Measurements from ENCODE around the gene PSMA3. TPM values are rescaled to one million over a fixed set of nuclear protein-coding genes. Genes with fewer than 3 reads are reported as not detected.
A peak's percentile ranks its signal among the peaks of the same experiment; 100 is the strongest.

The PSMA3 gene
- total RNA-seq, 2 experiments from 2014 or later, result 189 to 203 TPM

- Mint-ChIP-seq H3K9me3 (no peaks in the 10 kb centered on the region), H3K27ac (peak overlapping the region; percentile 45), H3K4me1 (peaks cover 50% of the 10 kb centered on the region), H3K4me3 (no peak overlapping the region), H3K27me3 (no peaks in the 10 kb centered on the region), H3K36me3 (peaks cover 41% of the 10 kb centered on the region)
- POLR2A ChIA-PET, result interaction anchor here (0.7 kb wide), 2 partner anchors 13 to 165 kb away, joined by 3 read pairs; no protein-coding TSS in a partner anchor
- DNase-seq (no peak), ATAC-seq (ENCODE audit: low read depth) (no peak)
Measured at GRCh38 chr14:58278177-58278576, 33.5 kb downstream of the PSMA3 start.

GRCh38 chr14:58280954-58281787, 36.5 kb downstream of the PSMA3 start:
- Mint-ChIP-seq H3K36me3 (peaks cover 46% of the 10 kb centered on the region), H3K4me3 (peak overlapping the region; percentile 75), H3K9me3 (no peaks in the 10 kb centered on the region), H3K27me3 (no peaks in the 10 kb centered on the region), H3K27ac (peak overlapping the region; percentile 91), H3K4me1 (peaks cover 40% of the 10 kb centered on the region)
- DNase-seq (no peak), ATAC-seq (ENCODE audit: low read depth) (peak; percentile 84)
- POLR2A ChIA-PET, result interaction anchor here (1.1 to 1.4 kb wide), 2 partner anchors 16 to 17 kb away, joined by 3 to 4 read pairs; partner anchors contain the start of gene ARID4A

DNA sequence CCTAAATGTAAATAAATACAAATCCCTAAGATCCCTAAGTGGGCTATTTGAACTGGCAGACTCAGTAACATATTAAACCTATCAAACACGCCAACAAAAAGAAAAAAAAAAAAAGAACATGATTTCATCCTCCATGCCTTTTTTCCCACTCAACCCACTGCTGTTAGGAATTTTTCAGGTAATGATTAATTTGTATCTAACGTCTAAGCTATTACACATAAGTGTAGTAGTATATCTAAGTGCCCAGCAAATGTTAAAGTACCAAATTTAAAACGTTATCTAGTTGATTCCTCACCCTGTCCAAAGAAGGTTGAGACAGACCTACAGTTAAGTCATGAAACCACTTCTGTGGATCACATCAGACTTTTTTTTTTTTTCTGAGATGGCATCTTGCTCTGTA, 37.3 kb downstream of the PSMA3 start:
- ATAC-seq (ENCODE audit: low read depth) (no peak), DNase-seq (no peak)
- H3K9me3 Mint-ChIP-seq, result no peaks in the 10 kb centered on the region
- peak overlapping the region; percentile 75 for H3K4me3 Mint-ChIP-seq
- POLR2A ChIA-PET, result interaction anchor here (1.1 kb wide), 1 partner anchor 16 kb away, joined by 4 read pairs; no protein-coding TSS in a partner anchor
- H3K36me3 Mint-ChIP-seq, result peaks cover 49% of the 10 kb centered on the region
- H3K27ac Mint-ChIP-seq, result peak overlapping the region; percentile 91
- no peaks in the 10 kb centered on the region for H3K27me3 Mint-ChIP-seq
- H3K4me1 Mint-ChIP-seq, result peaks cover 33% of the 10 kb centered on the region

DNA sequence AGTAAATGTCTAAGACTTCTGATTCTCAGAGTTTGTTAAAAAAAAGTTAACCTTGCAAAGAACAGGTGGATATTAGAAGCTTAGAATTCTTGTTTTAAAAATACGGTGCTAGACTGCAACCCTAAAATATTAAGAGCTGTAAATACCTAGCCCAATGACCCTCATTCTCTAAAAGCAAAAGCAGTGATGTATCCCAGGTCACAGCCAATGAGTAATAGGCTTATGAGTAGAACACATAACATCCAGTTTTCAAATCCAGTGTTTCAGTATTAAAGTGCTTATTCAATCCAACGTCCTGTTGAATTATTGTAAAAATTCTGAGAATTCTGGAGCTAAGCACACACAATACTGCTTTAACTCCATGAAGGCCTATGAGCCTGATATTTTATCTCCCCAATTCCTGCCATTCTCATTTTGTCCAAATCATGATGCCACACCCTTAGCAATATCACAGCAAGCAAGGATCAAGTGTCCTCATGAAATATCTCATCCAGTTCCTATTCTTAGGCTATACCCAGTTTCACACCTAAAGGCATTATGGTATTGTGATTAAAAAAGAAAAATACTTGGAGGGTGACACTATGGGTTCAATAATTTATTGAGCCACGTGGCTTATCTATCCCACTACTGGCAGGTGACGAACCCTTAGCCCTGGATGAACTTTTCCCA, 38.4 kb downstream of the PSMA3 start:
- Mint-ChIP-seq H3K4me3 (no peak overlapping the region), H3K36me3 (peaks cover 53% of the 10 kb centered on the region), H3K9me3 (no peaks in the 10 kb centered on the region), H3K4me1 (peaks cover 36% of the 10 kb centered on the region), H3K27me3 (no peaks in the 10 kb centered on the region), H3K27ac (no peak overlapping the region)
- DNase-seq (no peak), ATAC-seq (ENCODE audit: low read depth) (no peak)
- POLR2A ChIA-PET, result interaction anchor here (1.3 kb wide), 1 partner anchor 16 kb away, joined by 3 read pairs; no protein-coding TSS in a partner anchor

DNA sequence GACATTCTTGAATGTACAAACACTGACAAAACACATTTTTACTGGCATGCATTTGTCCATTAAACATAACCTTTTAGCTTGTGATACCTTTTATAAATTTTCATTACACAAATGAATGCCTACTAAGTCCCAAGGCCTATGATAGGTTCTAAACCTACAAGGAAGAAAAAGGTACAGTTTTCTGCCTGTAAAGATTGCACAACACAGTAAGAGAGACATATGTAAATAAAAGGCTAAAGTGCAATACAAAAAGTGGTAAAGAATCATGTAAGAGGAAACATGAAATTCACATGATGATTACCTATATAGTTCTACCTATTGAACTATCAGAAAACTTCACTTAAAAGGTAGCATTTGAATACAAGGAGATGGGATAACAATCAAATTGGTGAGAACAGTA, 39.1 kb downstream of the PSMA3 start:
- Mint-ChIP-seq H3K27ac (no peak overlapping the region), H3K36me3 (peaks cover 58% of the 10 kb centered on the region), H3K9me3 (no peaks in the 10 kb centered on the region), H3K4me3 (no peak overlapping the region), H3K27me3 (no peaks in the 10 kb centered on the region), H3K4me1 (peaks cover 38% of the 10 kb centered on the region)
- POLR2A ChIA-PET, result interaction anchor here (1.3 kb wide), 1 partner anchor 16 kb away, joined by 3 read pairs; no protein-coding TSS in a partner anchor
- no peak for ATAC-seq (ENCODE audit: low read depth)
- no peak for DNase-seq

GRCh38 chr14:58285132-58285531, 40.5 kb downstream of the PSMA3 start:
- no peak for ATAC-seq (ENCODE audit: low read depth)
- Mint-ChIP-seq H3K27me3 (no peaks in the 10 kb centered on the region), H3K4me3 (no peak overlapping the region), H3K4me1 (peaks cover 44% of the 10 kb centered on the region), H3K27ac (peak overlapping the region; percentile 25), H3K9me3 (no peaks in the 10 kb centered on the region), H3K36me3 (peaks cover 61% of the 10 kb centered on the region)
- no peak for DNase-seq
- POLR2A ChIA-PET, result interaction anchor here (1.0 to 1.1 kb wide), 2 partner anchors 9 to 13 kb away, joined by 4 to 5 read pairs; partner anchors contain the start of gene ARID4A

GRCh38 chr14:58287607-58288042, 43.0 kb downstream of the PSMA3 start:
- POLR2A ChIA-PET, result no interaction called here
- ATAC-seq (ENCODE audit: low read depth) (no peak), DNase-seq (no peak)
- no peaks in the 10 kb centered on the region for H3K9me3 Mint-ChIP-seq
- H3K4me3 Mint-ChIP-seq, result no peak overlapping the region
- H3K27me3 Mint-ChIP-seq, result no peaks in the 10 kb centered on the region
- H3K27ac Mint-ChIP-seq, result no peak overlapping the region
- H3K4me1 Mint-ChIP-seq, result peaks cover 29% of the 10 kb centered on the region
- H3K36me3 Mint-ChIP-seq, result peaks cover 58% of the 10 kb centered on the region

GRCh38 chr14:58288106-58288792, 43.6 kb downstream of the PSMA3 start:
- H3K4me1 Mint-ChIP-seq, result peaks cover 31% of the 10 kb centered on the region

GRCh38 chr14:58291646-58292045, 47.0 kb downstream of the PSMA3 start:
- Mint-ChIP-seq H3K36me3 (peaks cover 58% of the 10 kb centered on the region), H3K4me1 (peaks cover 35% of the 10 kb centered on the region), H3K27me3 (no peaks in the 10 kb centered on the region), H3K4me3 (no peak overlapping the region), H3K27ac (no peak overlapping the region), H3K9me3 (no peaks in the 10 kb centered on the region)
- DNase-seq, result no peak
- POLR2A ChIA-PET, result no interaction called here
- ATAC-seq (ENCODE audit: low read depth), result no peak

More at GRCh38 chr14:58288106-58288792, 43.6 kb downstream of the PSMA3 start:
- ATAC-seq (ENCODE audit: low read depth), result no peak
- POLR2A ChIA-PET, result interaction anchor here (1.2 kb wide), 1 partner anchor 9 kb away, joined by 3 read pairs; no protein-coding TSS in a partner anchor
- Mint-ChIP-seq H3K27ac (no peak overlapping the region), H3K36me3 (peaks cover 59% of the 10 kb centered on the region), H3K27me3 (no peaks in the 10 kb centered on the region), H3K9me3 (no peaks in the 10 kb centered on the region), H3K4me3 (no peak overlapping the region)
- no peak for DNase-seq

- Mint-ChIP-seq H3K9me3 (no peaks in the 10 kb centered on the region), H3K27me3 (no peaks in the 10 kb centered on the region), H3K27ac (no peak overlapping the region), H3K36me3 (peaks cover 56% of the 10 kb centered on the region), H3K4me1 (peaks cover 36% of the 10 kb centered on the region), H3K4me3 (no peak overlapping the region)
- POLR2A ChIA-PET, result no interaction called here
- ATAC-seq (ENCODE audit: low read depth), result no peak
- no peak for DNase-seq
Measured at GRCh38 chr14:58292187-58292586, 47.5 kb downstream of the PSMA3 start.

- Mint-ChIP-seq H3K9me3 (no peaks in the 10 kb centered on the region), H3K27ac (no peak overlapping the region), H3K4me1 (peaks cover 29% of the 10 kb centered on the region), H3K4me3 (no peak overlapping the region), H3K36me3 (peaks cover 41% of the 10 kb centered on the region), H3K27me3 (no peaks in the 10 kb centered on the region)
- ATAC-seq (ENCODE audit: low read depth), result no peak
- POLR2A ChIA-PET, result no interaction called here
- no peak for DNase-seq
Measured at GRCh38 chr14:58294201-58294600, 49.6 kb downstream of the PSMA3 start.

- no peak for DNase-seq
- no peak overlapping the region for H3K27ac Mint-ChIP-seq
- no peaks in the 10 kb centered on the region for H3K9me3 Mint-ChIP-seq
- H3K36me3 Mint-ChIP-seq, result peaks cover 23% of the 10 kb centered on the region
- H3K27me3 Mint-ChIP-seq, result no peaks in the 10 kb centered on the region
- peaks cover 30% of the 10 kb centered on the region for H3K4me1 Mint-ChIP-seq
- no peak for ATAC-seq (ENCODE audit: low read depth)
- no peak overlapping the region for H3K4me3 Mint-ChIP-seq
- POLR2A ChIA-PET, result interaction anchor here (1.1 to 4.4 kb wide), 5 partner anchors 8 to 131 kb away, joined by 3 to 64 read pairs (median 16); partner anchors contain the start of genes KIAA0586, PSMA3 and TIMM9
Measured at GRCh38 chr14:58296726-58297125, 52.1 kb downstream of the PSMA3 start.

DNA sequence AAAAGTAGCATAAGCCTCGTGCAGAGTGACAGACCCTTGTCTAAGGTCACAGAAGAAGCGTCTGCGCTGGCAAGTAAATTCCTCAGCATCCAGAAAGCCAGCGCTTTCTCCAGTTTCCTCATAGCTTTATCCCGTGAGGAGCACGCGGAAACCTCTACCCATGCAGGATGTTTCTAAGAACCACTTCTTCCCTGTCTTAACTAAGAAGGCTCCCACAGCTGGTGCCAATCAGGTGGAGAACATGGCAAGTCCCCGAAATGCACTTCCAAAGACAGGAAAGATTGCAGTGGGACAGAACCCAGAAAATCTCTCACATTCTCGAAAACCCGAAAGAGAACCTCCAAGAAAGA, 52.7 kb downstream of the PSMA3 start:
- ATAC-seq (ENCODE audit: low read depth), result no peak
- H3K4me3 Mint-ChIP-seq, result no peak overlapping the region
- H3K4me1 Mint-ChIP-seq, result peaks cover 31% of the 10 kb centered on the region

More for the DNA sequence above, 52.7 kb downstream of the PSMA3 start:
- H3K27me3 Mint-ChIP-seq, result no peaks in the 10 kb centered on the region
- POLR2A ChIA-PET, result interaction anchor here (0.6 to 4.4 kb wide), 12 partner anchors 9 to 1029 kb away, joined by 3 to 64 read pairs (median 6); partner anchors contain the start of genes ACTR10, AP5M1, EXOC5 and KIAA0586
- no peaks in the 10 kb centered on the region for H3K9me3 Mint-ChIP-seq
- H3K36me3 Mint-ChIP-seq, result peaks cover 26% of the 10 kb centered on the region
- no peak for DNase-seq
- H3K27ac Mint-ChIP-seq, result no peak overlapping the region
